Subcutaneous abdominal adipose tissue (tissue), 5 donors: ENCODE measurements around the gene TJP2.

Experiments
- H3K27ac ChIP-seq: one replicate; pipeline ENCODE4 v1.7.0; 2013; ENCODE audit warnings: low read depth, mild to moderate bottlenecking, inconsistent platforms, low read length, moderate library complexity
- H3K27me3 ChIP-seq, 5 donors: one replicate each; pipeline ENCODE4 v1.7.0; 2013; ENCODE audit warnings: low read length in 5 of 5, inconsistent platforms in 1 of 5; ENCODE audit not compliant: control insufficient read depth in 5 of 5, insufficient read depth in 4 of 5
- H3K36me3 ChIP-seq, 5 donors: one replicate each; pipeline ENCODE4 v1.7.0; 2013; ENCODE audit warnings: low read length in 5 of 5; ENCODE audit not compliant: control insufficient read depth in 5 of 5, insufficient read depth in 5 of 5
- H3K4me1 ChIP-seq, 5 donors: one replicate each; pipeline ENCODE4 v1.7.0; 2013; ENCODE audit warnings: low read length in 5 of 5, mild to moderate bottlenecking in 3 of 5, moderate library complexity in 1 of 5; ENCODE audit not compliant: control insufficient read depth in 5 of 5, insufficient read depth in 5 of 5
- H3K4me3 ChIP-seq, 5 donors: one replicate each; pipeline ENCODE4 v1.7.0; 2013; ENCODE audit warnings: low read length in 5 of 5, low read depth in 1 of 5
- H3K9ac ChIP-seq, 5 donors: one replicate each; pipeline ENCODE4 v1.7.0; 2013; ENCODE audit warnings: low read length in 5 of 5, mild to moderate bottlenecking in 4 of 5, moderate library complexity in 3 of 5
- H3K9me3 ChIP-seq, 5 donors: one replicate each; pipeline ENCODE4 v1.7.0; 2013; ENCODE audit warnings: low read length in 5 of 5; ENCODE audit not compliant: control insufficient read depth in 5 of 5
- donor health status: healthy.
- donor health status: healthy.
- donor health status: healthy.
- donor health status: healthy.
- donor health status: healthy.

TJP2 gene

GRCh38 chr9:69243116-69243515 is 69.0 kb downstream of the TJP2 start:
- Histone ChIP-seq H3K36me3 (peaks cover 43 to 76% (median 49%) of the 10 kb centered on the region in 5 donors), H3K9ac (no peak overlapping the region), H3K4me3 (no peak overlapping the region), H3K9me3 (no peaks in the 10 kb centered on the region), H3K27ac (no peak overlapping the region), H3K4me1 (no peaks in the 10 kb centered on the region), H3K27me3 (no peaks in the 10 kb centered on the region)

- no peak overlapping the region for H3K27ac ChIP-seq
- no peak overlapping the region for H3K4me3 ChIP-seq
- H3K36me3 ChIP-seq, result peaks cover 27 to 77% (median 59%) of the 10 kb centered on the region in 5 donors
- no peaks in the 10 kb centered on the region for H3K9me3 ChIP-seq
- no peak overlapping the region for H3K9ac ChIP-seq
- H3K4me1 ChIP-seq, result no peaks in the 10 kb centered on the region
- no peaks in the 10 kb centered on the region for H3K27me3 ChIP-seq
Measured at GRCh38 chr9:69246629-69247028, 72.6 kb downstream of the TJP2 start.

GRCh38 chr9:69248005-69248404 is 73.9 kb downstream of the TJP2 start:
- Histone ChIP-seq H3K4me3 (no peak overlapping the region), H3K27ac (no peak overlapping the region), H3K36me3 (peaks cover 32 to 76% (median 57%) of the 10 kb centered on the region in 5 donors), H3K27me3 (no peaks in the 10 kb centered on the region), H3K9me3 (no peaks in the 10 kb centered on the region), H3K4me1 (peaks cover 0 to 11% (median 0%) of the 10 kb centered on the region in 5 donors), H3K9ac (no peak overlapping the region)

GRCh38 chr9:69249337-69249736 is 75.3 kb downstream of the TJP2 start:
- no peak overlapping the region for H3K9ac ChIP-seq
- H3K4me3 ChIP-seq, result no peak overlapping the region
- H3K9me3 ChIP-seq, result no peaks in the 10 kb centered on the region
- peaks cover 34 to 86% (median 68%) of the 10 kb centered on the region in 5 donors for H3K36me3 ChIP-seq
- H3K27ac ChIP-seq, result no peak overlapping the region
- no peaks in the 10 kb centered on the region for H3K27me3 ChIP-seq
- H3K4me1 ChIP-seq, result peaks cover 0 to 16% (median 0%) of the 10 kb centered on the region in 5 donors

DNA sequence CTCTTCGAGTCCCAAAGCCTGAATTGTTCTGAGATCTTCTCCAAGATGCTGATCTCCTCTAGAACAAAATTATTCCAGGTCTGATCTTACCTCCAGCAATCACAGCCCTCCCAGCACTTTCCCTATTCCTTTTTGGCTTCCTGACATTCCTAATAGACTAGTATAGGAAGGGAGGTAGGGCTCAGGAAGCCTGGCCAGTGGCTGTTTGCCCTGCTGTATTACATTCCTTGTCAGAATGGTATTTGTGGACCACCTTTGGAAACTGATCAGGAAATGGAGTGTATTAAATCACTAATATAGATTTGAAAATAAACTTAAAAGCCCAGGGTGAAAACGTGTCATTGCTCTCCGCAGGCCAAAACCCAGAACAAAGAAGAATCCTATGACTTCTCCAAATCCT is 76.6 kb downstream of the TJP2 start:
- Histone ChIP-seq H3K4me1 (peaks cover 0 to 16% (median 0%) of the 10 kb centered on the region in 5 donors), H3K27me3 (no peaks in the 10 kb centered on the region), H3K9me3 (no peaks in the 10 kb centered on the region), H3K4me3 (no peak overlapping the region), H3K27ac (no peak overlapping the region), H3K9ac (no peak overlapping the region), H3K36me3 (peaks cover 40 to 86% (median 78%) of the 10 kb centered on the region in 5 donors)

DNA sequence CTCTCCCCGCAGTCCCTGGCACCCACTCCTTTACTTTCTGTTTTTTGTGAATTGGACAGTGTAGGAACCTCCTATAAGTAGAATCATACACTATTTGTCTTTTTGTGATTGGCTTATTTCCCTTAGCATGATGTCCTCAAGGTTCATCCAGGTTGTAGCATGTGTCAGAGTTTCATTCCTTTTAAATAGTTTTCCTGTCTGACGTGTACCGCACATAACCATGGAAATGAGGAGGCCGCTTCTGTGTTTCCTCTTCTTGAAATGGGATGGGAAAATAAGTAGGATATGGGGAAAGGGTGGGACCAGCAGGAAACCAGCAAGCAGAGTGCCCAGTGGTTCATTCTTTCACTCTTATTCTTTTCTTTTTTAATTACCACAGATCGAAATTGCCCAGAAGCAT is 78.4 kb downstream of the TJP2 start:
- Histone ChIP-seq H3K36me3 (peaks cover 28 to 80% (median 72%) of the 10 kb centered on the region in 5 donors), H3K27ac (peak overlapping the region; percentile 60)

GRCh38 chr9:69253057-69253456 is 79.0 kb downstream of the TJP2 start:
- Histone ChIP-seq H3K9me3 (no peaks in the 10 kb centered on the region), H3K4me3 (no peak overlapping the region), H3K27ac (peak overlapping the region; percentile 60), H3K9ac (no peak overlapping the region), H3K36me3 (peaks cover 28 to 74% (median 65%) of the 10 kb centered on the region in 5 donors), H3K4me1 (peaks cover 0 to 16% (median 0%) of the 10 kb centered on the region in 5 donors), H3K27me3 (no peaks in the 10 kb centered on the region)

More for the DNA sequence above, 78.4 kb downstream of the TJP2 start:
- Histone ChIP-seq H3K9ac (no peak overlapping the region), H3K27me3 (no peaks in the 10 kb centered on the region), H3K4me3 (no peak overlapping the region), H3K4me1 (peaks cover 0 to 16% (median 0%) of the 10 kb centered on the region in 5 donors), H3K9me3 (no peaks in the 10 kb centered on the region)

DNA sequence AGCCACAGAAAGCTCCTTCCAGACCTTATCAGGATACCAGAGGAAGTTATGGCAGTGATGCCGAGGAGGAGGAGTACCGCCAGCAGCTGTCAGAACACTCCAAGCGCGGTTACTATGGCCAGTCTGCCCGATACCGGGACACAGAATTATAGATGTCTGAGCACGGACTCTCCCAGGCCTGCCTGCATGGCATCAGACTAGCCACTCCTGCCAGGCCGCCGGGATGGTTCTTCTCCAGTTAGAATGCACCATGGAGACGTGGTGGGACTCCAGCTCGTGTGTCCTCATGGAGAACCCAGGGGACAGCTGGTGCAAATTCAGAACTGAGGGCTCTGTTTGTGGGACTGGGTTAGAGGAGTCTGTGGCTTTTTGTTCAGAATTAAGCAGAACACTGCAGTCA is 80.1 kb downstream of the TJP2 start:
- Histone ChIP-seq H3K36me3 (peaks cover 25 to 64% (median 57%) of the 10 kb centered on the region in 5 donors), H3K4me1 (peaks cover 0 to 16% (median 0%) of the 10 kb centered on the region in 5 donors), H3K27me3 (no peaks in the 10 kb centered on the region), H3K27ac (no peak overlapping the region), H3K4me3 (no peak overlapping the region), H3K9ac (no peak overlapping the region), H3K9me3 (no peaks in the 10 kb centered on the region)

DNA sequence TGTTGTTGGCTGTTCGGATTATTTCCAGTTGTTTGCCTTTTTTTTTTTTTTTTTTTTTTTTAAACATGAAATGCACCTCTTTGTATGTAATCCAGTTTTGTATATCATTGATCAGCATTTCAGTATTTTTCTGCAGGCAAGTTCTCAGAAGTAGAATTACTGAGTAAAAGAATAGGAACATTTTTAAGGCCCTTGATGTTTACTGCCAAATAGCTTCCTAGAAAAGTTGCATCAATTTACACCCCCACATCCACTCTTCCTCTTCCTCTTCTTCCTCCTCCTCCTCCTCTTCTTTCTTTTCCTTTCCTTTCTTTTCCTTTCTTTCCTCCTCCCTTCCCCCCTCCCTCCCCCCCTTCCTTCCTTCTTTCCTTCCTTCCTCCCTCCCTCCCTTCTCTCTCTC is 81.5 kb downstream of the TJP2 start:
- H3K4me3 ChIP-seq, result no peak overlapping the region
- H3K9ac ChIP-seq, result no peak overlapping the region
- no peaks in the 10 kb centered on the region for H3K9me3 ChIP-seq
- H3K36me3 ChIP-seq, result peaks cover 22 to 55% (median 48%) of the 10 kb centered on the region in 5 donors
- H3K27ac ChIP-seq, result no peak overlapping the region
- H3K4me1 ChIP-seq, result peaks cover 0 to 16% (median 0%) of the 10 kb centered on the region in 5 donors
- H3K27me3 ChIP-seq, result no peaks in the 10 kb centered on the region

- H3K4me3 ChIP-seq, result no peak overlapping the region
- peaks cover 0 to 2% (median 0%) of the 10 kb centered on the region in 5 donors for H3K4me1 ChIP-seq
- H3K27me3 ChIP-seq, result no peaks in the 10 kb centered on the region
- no peaks in the 10 kb centered on the region for H3K9me3 ChIP-seq
- no peak overlapping the region for H3K27ac ChIP-seq
- no peak overlapping the region for H3K9ac ChIP-seq
- peaks cover 13 to 26% (median 22%) of the 10 kb centered on the region in 5 donors for H3K36me3 ChIP-seq
Measured at GRCh38 chr9:69258551-69258950, 84.5 kb downstream of the TJP2 start.
